HG03175 (cell line): ENCODE data around the gene DNAH1.

Experiments used
- ATAC-seq: cut with Tn5 transposase; IDR thresholded peaks from one replicate; pipeline ENCODE4 v1.9.1; 2021; ENCODE audit warnings: mild to moderate bottlenecking, moderate library complexity; ENCODE audit not compliant: unreplicated experiment

Gene DNAH1

DNA sequence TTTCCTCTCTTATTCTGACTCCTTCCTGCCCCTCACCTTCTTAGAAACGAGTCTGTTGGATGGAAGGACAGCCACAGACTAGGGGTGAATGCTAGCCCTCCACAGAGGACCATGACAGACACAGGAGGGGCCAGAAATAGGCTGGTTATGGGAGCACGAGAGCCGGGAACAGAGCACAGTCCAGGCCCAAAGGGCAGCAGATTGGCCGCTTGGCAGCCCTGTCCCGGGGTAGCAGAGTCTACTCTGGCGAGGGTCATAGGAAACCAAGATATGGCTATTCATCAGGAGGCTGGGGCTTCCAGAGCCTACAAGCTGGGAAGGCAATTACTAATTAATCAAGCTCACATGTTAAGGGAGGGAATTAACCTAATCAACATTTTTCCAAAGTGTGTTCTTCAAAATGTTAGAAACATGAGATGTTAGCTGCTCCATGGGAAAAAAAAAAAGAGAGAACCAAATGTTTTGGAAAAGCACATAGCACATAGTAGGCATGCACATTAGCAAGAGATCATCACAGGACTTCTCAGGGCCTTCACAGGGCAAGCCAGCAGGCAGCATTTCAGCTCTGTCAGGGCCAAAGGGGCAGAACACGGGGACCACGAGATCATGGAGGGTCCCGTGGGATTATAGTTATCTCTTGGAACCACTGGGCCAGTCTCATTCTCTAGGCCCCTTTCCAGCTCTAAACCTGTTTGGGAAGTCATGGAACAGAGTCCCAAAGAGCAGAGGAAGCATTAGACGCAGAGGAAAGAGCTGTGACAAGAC lies 115.5 kb downstream of the DNAH1 start:
- no peak for ATAC-seq

GRCh38 chr3:52432225-52432624 lies 116.1 kb downstream of the DNAH1 start:
- ATAC-seq = no peak

DNA sequence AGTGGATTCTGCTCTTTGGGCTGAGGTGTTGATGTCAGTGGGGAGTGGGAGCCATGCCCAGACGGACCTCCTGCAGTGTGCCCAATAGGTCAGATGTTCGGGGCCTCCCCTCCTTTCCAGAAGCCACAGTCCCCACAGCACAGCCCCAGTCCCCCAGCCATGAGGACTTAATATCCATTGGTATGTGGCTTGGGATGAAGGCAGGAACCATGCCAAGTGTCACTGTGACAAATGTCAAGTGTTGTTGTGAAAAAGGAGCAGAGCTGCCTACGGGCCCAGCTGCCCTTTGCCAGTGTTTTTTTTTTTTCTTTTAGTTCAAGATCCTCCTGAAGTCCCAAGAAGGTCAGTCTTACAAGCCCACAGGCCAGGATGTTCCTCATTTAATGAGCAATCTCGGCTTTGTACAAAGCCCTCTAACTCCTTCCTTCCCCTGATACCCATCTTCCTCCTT lies 116.6 kb downstream of the DNAH1 start:
- ATAC-seq = no peak

DNA sequence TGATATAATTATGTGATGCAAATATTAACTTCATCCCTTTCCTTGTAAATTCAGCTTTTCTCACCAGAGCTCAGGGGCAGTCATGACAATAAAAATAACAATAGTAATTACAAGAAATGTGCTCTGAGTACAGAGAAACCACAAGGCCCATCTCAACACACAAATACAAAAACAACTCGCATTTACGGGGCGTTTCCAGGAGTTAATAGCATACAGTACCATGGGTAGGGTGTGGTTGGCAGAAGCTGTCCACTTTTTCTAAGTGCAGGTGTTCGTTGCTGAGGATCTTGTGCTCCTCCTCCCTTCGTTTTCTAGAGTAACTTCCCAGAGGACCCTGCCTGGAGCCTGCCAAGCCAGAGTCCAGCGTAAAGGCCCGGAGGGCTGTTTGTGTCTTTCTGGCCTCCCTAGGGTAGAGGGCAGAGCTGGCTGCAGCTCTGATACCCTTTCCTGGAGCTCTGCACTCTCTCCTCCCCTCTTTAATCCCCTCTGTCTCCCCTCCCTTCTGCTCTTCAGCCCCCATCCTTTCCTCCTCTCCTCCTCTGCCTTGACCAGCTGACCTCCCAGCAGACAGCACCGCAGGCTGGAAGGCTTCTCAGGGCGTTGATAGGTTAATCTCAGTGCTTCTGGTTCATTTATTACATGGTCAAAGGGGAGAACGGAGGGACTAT lies 117.3 kb downstream of the DNAH1 start:
- ATAC-seq = no peak

DNA sequence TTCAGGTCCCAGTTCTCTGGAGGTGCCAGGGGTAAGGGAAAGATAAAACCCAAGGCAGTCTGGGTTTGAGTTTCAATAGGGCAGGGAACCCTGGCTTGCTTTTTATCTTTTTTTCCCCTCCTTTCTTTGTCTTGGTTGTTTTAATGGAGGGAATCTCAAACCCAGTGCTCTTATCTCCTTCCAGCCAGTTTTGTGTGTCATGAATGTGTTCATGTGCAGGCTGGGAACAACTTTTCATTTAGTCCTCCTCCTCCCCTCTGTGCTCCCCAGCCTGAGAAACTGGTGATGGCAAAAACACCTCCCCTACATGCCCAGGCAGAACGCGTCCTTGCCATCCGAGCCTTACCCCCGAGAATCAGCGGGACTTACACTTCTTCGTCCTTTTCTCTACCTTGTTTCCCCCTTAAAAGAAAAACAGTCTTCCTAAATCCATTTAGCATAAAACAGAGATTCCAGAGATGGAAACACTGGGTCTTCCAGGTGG lies 117.9 kb downstream of the DNAH1 start:
- ATAC-seq = no peak

DNA sequence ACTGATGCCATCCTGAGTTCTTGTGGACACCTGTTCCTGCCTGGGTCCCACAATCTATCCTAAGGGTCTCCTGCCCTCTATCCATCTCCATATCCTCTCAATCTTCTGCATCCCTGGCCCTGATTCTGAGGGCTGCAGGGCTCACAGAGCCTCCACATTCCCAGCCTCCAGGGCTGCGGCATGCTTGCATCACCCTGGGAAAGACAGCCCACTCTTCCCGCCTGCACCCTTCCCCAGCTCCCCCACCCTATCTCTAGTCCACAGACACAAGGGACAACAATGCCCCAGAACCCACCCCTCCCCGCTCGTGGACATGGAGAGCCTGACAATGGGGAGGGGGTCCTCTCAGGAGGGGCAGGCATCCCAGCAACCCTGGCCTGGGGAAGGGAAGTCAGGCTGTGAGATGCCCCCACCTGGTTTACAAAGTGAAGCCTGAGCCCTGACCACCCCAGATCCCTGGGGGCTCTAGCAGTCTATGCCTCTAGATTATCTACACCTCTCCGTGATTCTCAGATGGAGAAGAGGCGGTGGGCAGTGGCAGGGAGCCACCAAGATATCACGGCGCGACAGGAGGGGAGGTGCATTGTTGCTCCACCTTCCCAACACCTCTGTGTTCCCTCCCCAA lies 118.5 kb downstream of the DNAH1 start:
- no peak for ATAC-seq

- no peak for ATAC-seq
Measured at GRCh38 chr3:52435246-52436101, 119.4 kb downstream of the DNAH1 start.

- ATAC-seq = no peak
Measured at GRCh38 chr3:52436500-52437149, 120.5 kb downstream of the DNAH1 start.

- no peak for ATAC-seq
Measured at GRCh38 chr3:52437326-52438103, 121.4 kb downstream of the DNAH1 start.

DNA sequence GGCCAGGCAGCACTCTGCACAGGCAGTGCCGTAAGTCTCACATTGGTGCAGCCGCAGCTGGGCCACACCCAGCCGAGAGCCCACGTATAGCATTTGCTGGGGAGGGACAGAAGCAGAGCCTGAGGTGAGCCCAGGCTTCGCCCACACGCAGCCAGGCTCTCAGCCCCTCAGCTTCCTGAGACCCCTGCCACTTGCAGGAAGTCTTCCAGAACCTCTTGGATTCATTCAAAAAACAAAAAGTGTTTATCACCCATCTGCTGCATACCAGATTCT lies 121.9 kb downstream of the DNAH1 start:
- ATAC-seq = no peak

GRCh38 chr3:52438579-52439425 lies 122.7 kb downstream of the DNAH1 start:
- no peak for ATAC-seq

DNA sequence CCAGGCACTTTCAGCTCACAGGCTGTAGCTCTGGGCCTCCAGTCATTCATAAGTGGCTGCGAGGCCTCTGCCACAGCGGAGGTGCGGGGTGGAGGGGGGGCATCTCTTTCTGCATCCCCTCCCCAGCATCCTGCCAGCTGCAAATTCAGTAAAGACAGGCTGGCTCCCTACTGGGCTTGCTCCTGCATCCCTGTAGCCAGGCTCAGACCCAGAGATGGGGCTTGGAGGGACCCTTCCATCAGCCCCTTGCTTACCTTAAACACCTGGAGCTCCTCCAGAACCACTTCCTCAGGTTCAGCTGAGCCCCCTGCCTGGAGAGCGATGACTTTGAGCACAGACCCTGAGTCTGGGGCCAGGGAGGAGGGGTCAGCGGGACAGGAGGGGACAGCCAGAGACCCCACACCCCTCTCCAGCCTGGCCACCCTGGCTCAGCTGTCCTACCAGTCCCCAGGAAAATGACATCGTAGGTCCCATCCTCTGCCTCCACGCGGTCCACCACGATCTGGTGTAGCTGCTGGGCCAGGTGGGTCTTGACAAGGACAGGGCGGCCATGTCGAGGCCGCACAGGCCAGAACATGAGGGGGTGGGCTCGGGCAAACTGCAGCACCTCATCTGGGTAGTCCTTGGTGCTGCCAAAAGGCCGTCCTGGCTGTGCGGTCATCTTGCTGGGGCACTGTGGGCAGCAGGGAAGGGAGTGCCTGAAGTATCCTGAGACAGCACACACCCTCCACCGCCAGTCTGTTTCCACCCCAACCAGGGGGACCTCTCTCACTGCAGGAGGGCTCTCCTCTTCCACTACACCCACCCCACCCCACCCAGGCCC lies 123.5 kb downstream of the DNAH1 start:
- ATAC-seq = no peak

- no peak for ATAC-seq
Measured at GRCh38 chr3:52440249-52440551, 124.1 kb downstream of the DNAH1 start.

DNA sequence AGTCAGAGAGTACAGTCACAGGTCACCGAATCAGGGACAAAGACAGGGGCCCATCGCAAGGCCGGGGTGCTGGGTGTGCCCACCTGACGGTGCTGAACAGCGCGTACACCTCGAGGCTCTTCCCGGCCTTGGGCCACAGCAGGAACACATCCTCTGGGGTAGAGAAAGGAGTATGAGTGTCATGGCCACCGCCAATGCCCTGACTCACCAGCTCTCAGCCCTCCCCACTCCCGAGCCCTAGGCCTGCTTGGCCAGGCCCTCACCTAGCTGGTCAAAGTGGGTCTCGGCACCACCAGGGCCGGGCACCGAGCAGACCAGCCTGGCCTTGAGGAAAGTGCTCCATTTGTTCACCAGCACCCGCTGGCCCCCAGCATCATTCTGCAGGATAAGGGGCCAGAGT lies 124.6 kb downstream of the DNAH1 start:
- ATAC-seq = no peak

- no peak for ATAC-seq
Measured at GRCh38 chr3:52441091-52441771, 125.1 kb downstream of the DNAH1 start.

- ATAC-seq = no peak
Measured at GRCh38 chr3:52441772-52442332, 125.7 kb downstream of the DNAH1 start.
